ENCODE data around the gene TERT.

- TF ChIP-seq CTCF (IDR thresholded peaks at IDR 0.05) (no peak), KDM5A (IDR thresholded peaks at IDR 0.05) (no peak), POLR2A (IDR thresholded peaks at IDR 0.05; ENCODE audit: low read length) (no peak), RAD21 (conservative IDR thresholded peaks at IDR 0.05 in 1 of 2, IDR thresholded peaks at IDR 0.05 in 1 of 2) (no peak), SMC3 (IDR thresholded peaks at IDR 0.05) (no peak), HDAC2 (IDR thresholded peaks at IDR 0.05) (no peak), MAX (IDR thresholded peaks at IDR 0.05) (no peak), KDM1A (IDR thresholded peaks at IDR 0.05; ENCODE audit: low read depth) (no peak), HOXA7 (CRISPR knock-in tag; IDR thresholded peaks at IDR 0.05) (no peak), MYC (IDR thresholded peaks at IDR 0.05; ENCODE audit: borderline replicate concordance, low read length) (no peak), BHLHE40 (IDR thresholded peaks at IDR 0.05; ENCODE audit: low read depth, low read length) (no peak), RFX5 (IDR thresholded peaks at IDR 0.05) (no peak), POLR2AphosphoS2 (conservative IDR thresholded peaks at IDR 0.05; ENCODE audit: low read length) (no peak)
Measured at GRCh38 chr5:1341863-1342262, 47.0 kb upstream of the TERT start.
